ENCODE measurements around the gene DLG1. TPM values are rescaled to one million over a fixed set of nuclear protein-coding genes. Genes with fewer than 3 reads are reported as not detected.

The DLG1 gene
- total RNA-seq = 113 TPM
- long read RNA-seq, full-length matches to known transcripts = 3 of 74 reads
- long read RNA-seq, partial matches to known transcripts = 15 of 74 reads
- long read RNA-seq, other reads (novel, unspliced or antisense) = 56 of 74 reads

- intact Hi-C loops (cut with DNase I) = loop anchor here (5.0 kb wide), 1 partner anchor 54 kb away; no protein-coding TSS in a partner anchor
- DNase-seq (ENCODE audit: low spot score) = peak; percentile 87
Measured at GRCh38 chr3:197298341-197298944, at the start of gene DLG1. Gene DLG1 (minus strand): TSS chr3:197298612. CDS start chr3:197297204, 1,408 bp downstream.

GRCh38 chr3:197348014-197348413, 49.6 kb upstream of the DLG1 start:
- intact Hi-C loops (cut with DNase I) = no loop called here
- DNase-seq (ENCODE audit: low spot score) = no peak

- no peak for DNase-seq (ENCODE audit: low spot score)
- intact Hi-C loops (cut with DNase I) = no loop called here
Measured at GRCh38 chr3:197345390-197345789, 47.0 kb upstream of the DLG1 start.

- DNase-seq (ENCODE audit: low spot score) = no peak
- intact Hi-C loops (cut with DNase I) = no loop called here
Measured at GRCh38 chr3:197344582-197345318, 46.3 kb upstream of the DLG1 start.

GRCh38 chr3:197343656-197344408, 45.4 kb upstream of the DLG1 start:
- intact Hi-C loops (cut with DNase I) = no loop called here
- DNase-seq (ENCODE audit: low spot score) = no peak

- no peak for DNase-seq (ENCODE audit: low spot score)
- intact Hi-C loops (cut with DNase I) = no loop called here
Measured at GRCh38 chr3:197343111-197343510, 44.7 kb upstream of the DLG1 start.

- intact Hi-C loops (cut with DNase I) = no loop called here
Measured at GRCh38 chr3:197340521-197340871, 42.1 kb upstream of the DLG1 start.

GRCh38 chr3:197339841-197340520, 41.6 kb upstream of the DLG1 start:
- intact Hi-C loops (cut with DNase I) = no loop called here
- DNase-seq (ENCODE audit: low spot score) = no peak

More at GRCh38 chr3:197340521-197340871, 42.1 kb upstream of the DLG1 start:
- DNase-seq (ENCODE audit: low spot score) = no peak

- intact Hi-C loops (cut with DNase I) = no loop called here
- no peak for DNase-seq (ENCODE audit: low spot score)
Measured at GRCh38 chr3:197338586-197338985, 40.2 kb upstream of the DLG1 start.

GRCh38 chr3:197337656-197338055, 39.2 kb upstream of the DLG1 start:
- no peak for DNase-seq (ENCODE audit: low spot score)
- intact Hi-C loops (cut with DNase I) = no loop called here

- no peak for DNase-seq (ENCODE audit: low spot score)
- intact Hi-C loops (cut with DNase I) = no loop called here
Measured at GRCh38 chr3:197337214-197337613, 38.8 kb upstream of the DLG1 start.

GRCh38 chr3:197336348-197336747, 37.9 kb upstream of the DLG1 start:
- intact Hi-C loops (cut with DNase I) = no loop called here
- no peak for DNase-seq (ENCODE audit: low spot score)

- intact Hi-C loops (cut with DNase I) = no loop called here
- DNase-seq (ENCODE audit: low spot score) = no peak
Measured at GRCh38 chr3:197335428-197336132, 37.2 kb upstream of the DLG1 start.

- intact Hi-C loops (cut with DNase I) = no loop called here
Measured at GRCh38 chr3:197333901-197334639, 35.7 kb upstream of the DLG1 start.

GRCh38 chr3:197331131-197331530, 32.7 kb upstream of the DLG1 start:
- intact Hi-C loops (cut with DNase I) = no loop called here
- DNase-seq (ENCODE audit: low spot score) = no peak

More at GRCh38 chr3:197333901-197334639, 35.7 kb upstream of the DLG1 start:
- no peak for DNase-seq (ENCODE audit: low spot score)

GRCh38 chr3:197329382-197329781, 31.0 kb upstream of the DLG1 start:
- no peak for DNase-seq (ENCODE audit: low spot score)

GRCh38 chr3:197328198-197328597, 29.8 kb upstream of the DLG1 start:
- intact Hi-C loops (cut with DNase I) = no loop called here
- DNase-seq (ENCODE audit: low spot score) = no peak

More at GRCh38 chr3:197329382-197329781, 31.0 kb upstream of the DLG1 start:
- intact Hi-C loops (cut with DNase I) = no loop called here

GRCh38 chr3:197327701-197328100, 29.3 kb upstream of the DLG1 start:
- intact Hi-C loops (cut with DNase I) = no loop called here

More at GRCh38 chr3:197327701-197328100, 29.3 kb upstream of the DLG1 start:
- no peak for DNase-seq (ENCODE audit: low spot score)

Data from cardiac septum (tissue), 1 donor.